Ishikawa (cell line): ENCODE measurements around the gene SLC35E1.

ENCODE experiments used
- EP300 ChIP-seq: IDR thresholded peaks from 2 replicates; pipeline ENCODE4 v1.6.1; 2012; ENCODE audit warnings: borderline replicate concordance
- FOXM1 ChIP-seq: IDR thresholded peaks from 2 replicates; pipeline ENCODE4 v1.6.1; 2012; ENCODE audit warnings: low read depth, borderline replicate concordance
- TEAD4 ChIP-seq: IDR thresholded peaks from 2 replicates; pipeline ENCODE4 v1.6.1; 2012
- TF ChIP-seq, protein P1 (sequence below): IDR thresholded peaks from 2 replicates; pipeline ENCODE4 v1.6.1; 2012

DNA sequence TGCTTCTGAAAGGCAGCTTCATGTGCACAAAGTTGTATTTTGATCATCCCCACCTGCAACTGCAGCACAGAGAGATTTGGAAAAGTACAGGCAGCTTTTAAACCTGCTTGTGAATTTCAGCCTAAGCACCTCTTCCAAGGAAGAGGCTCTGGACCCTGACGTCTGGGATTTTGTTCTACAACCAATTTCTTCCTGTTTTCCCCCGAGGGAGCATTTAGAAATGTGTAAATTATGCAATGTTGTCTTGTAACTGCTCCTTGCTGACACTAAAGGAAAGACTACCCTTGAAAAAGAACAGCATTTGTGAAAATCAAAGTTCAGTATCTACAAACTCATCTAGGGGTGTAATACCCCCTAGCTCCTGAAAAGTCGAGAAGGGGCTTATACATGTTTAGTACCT lies 40.4 kb upstream of the SLC35E1 start:
- TF ChIP-seq, protein P1, sequence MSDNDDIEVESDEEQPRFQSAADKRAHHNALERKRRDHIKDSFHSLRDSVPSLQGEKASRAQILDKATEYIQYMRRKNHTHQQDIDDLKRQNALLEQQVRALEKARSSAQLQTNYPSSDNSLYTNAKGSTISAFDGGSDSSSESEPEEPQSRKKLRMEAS, result no peak
- no peak for TF ChIP-seq EP300
- TF ChIP-seq TEAD4, result no peak
- TF ChIP-seq FOXM1, result no peak
